Esophagus squamous epithelium (tissue), 4 donors: ENCODE results near the gene ZNF516.

Source experiments
- POLR2A ChIP-seq, 4 donors: fragments of 450-650 bp; IDR thresholded peaks; one replicate each; pipeline ENCODE4 v1.6.1; 2017; ENCODE audit warnings: antibody characterized with exemption in 4 of 4, mild to moderate bottlenecking in 4 of 4, moderate library complexity in 3 of 4
- TF ChIP-seq, protein P1 (sequence below), 6 experiments: fragments of 450-650 bp in 4 of 6; fragments of 200-600 bp in 2 of 6; sonication (generic) in 2 of 6; IDR thresholded peaks; one replicate each; pipeline ENCODE4 v1.5.1; 2016 to 2019; ENCODE audit warnings: antibody characterized with exemption in 6 of 6, mild to moderate bottlenecking in 4 of 6, moderate library complexity in 4 of 6

GRCh38 chr18:76458522-76459311, 36.3 kb downstream of the ZNF516 start:
- TF ChIP-seq, protein P1, sequence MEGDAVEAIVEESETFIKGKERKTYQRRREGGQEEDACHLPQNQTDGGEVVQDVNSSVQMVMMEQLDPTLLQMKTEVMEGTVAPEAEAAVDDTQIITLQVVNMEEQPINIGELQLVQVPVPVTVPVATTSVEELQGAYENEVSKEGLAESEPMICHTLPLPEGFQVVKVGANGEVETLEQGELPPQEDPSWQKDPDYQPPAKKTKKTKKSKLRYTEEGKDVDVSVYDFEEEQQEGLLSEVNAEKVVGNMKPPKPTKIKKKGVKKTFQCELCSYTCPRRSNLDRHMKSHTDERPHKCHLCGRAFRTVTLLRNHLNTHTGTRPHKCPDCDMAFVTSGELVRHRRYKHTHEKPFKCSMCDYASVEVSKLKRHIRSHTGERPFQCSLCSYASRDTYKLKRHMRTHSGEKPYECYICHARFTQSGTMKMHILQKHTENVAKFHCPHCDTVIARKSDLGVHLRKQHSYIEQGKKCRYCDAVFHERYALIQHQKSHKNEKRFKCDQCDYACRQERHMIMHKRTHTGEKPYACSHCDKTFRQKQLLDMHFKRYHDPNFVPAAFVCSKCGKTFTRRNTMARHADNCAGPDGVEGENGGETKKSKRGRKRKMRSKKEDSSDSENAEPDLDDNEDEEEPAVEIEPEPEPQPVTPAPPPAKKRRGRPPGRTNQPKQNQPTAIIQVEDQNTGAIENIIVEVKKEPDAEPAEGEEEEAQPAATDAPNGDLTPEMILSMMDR (IDR thresholded peaks at IDR 0.05) = no peak
- no peak for TF ChIP-seq POLR2A (IDR thresholded peaks at IDR 0.05)
